Stimulated activated naive CD8-positive, alpha-beta T cell treated with anti-CD3 and anti-CD28 coated beads, Interleukin-15, amount 100 ng/mL, for 72 hours (primary cell): ENCODE data around the gene RAB5A.
"Not testable (repeated sequence)": the region's sequence is repeated elsewhere in the genome, so short reads cannot be mapped to it uniquely, and the experiment has no call there.

Experiments used
- ATAC-seq: fragments of 150-1000 bp; cut with Tn5 transposase; 2 replicates; pipeline ENCODE4 v1.10.0; 2021; ENCODE audit warnings: mild to moderate bottlenecking, moderate library complexity
- DNase-seq, 2 donors: peaks; one replicate each; pipeline ENCODE4 v3.0.0; 2021 to 2022
- H3K27ac Mint-ChIP-seq, 2 donors: one replicate each; pipeline ENCODE4 v1.8.0; 2022; ENCODE audit warnings: mild to moderate bottlenecking in 2 of 2, mixed read lengths in 2 of 2, moderate library complexity in 2 of 2
- H3K27me3 Mint-ChIP-seq: one replicate; pipeline ENCODE4 v1.8.0; 2022; ENCODE audit warnings: mixed read lengths
- H3K4me1 Mint-ChIP-seq: one replicate; pipeline ENCODE4 v1.8.0; 2022; ENCODE audit warnings: mild to moderate bottlenecking, mixed read lengths
- H3K4me3 Mint-ChIP-seq, 2 donors: one replicate each; pipeline ENCODE4 v1.8.0; 2022; ENCODE audit warnings: mild to moderate bottlenecking in 2 of 2, mixed read lengths in 2 of 2, moderate library complexity in 1 of 2
- H3K9me3 Mint-ChIP-seq, 2 donors: one replicate each; pipeline ENCODE4 v1.8.0; 2022; ENCODE audit warnings: mixed read lengths in 2 of 2

RAB5A gene

GRCh38 chr3:19937459-19938294 lies 9.2 kb upstream of the RAB5A start:
- H3K27ac Mint-ChIP-seq: peak overlapping the region in 1 of 2 donors; percentile 29
- peak in 1 of 2 donors; percentile 29 for DNase-seq
- no peaks in the 10 kb centered on the region for H3K9me3 Mint-ChIP-seq
- peak overlapping the region in 1 of 2 donors; percentile 13 for H3K4me3 Mint-ChIP-seq
- ATAC-seq: peak; percentile 94
- peaks cover 19% of the 10 kb centered on the region for H3K27me3 Mint-ChIP-seq
- H3K4me1 Mint-ChIP-seq: peaks cover 28% of the 10 kb centered on the region

GRCh38 chr3:19938295-19938627 lies 8.6 kb upstream of the RAB5A start:
- H3K4me3 Mint-ChIP-seq: no peak overlapping the region
- peaks cover 22% of the 10 kb centered on the region for H3K4me1 Mint-ChIP-seq
- no peak overlapping the region for H3K27ac Mint-ChIP-seq
- ATAC-seq: no peak
- no peaks in the 10 kb centered on the region for H3K9me3 Mint-ChIP-seq
- H3K27me3 Mint-ChIP-seq: peaks cover 13% of the 10 kb centered on the region
- DNase-seq: no peak

GRCh38 chr3:19940643-19941042 lies 6.3 kb upstream of the RAB5A start:
- H3K4me1 Mint-ChIP-seq: peaks cover 10% of the 10 kb centered on the region
- DNase-seq: no peak
- no peak for ATAC-seq
- H3K27me3 Mint-ChIP-seq: no peaks in the 10 kb centered on the region
- no peak overlapping the region for H3K4me3 Mint-ChIP-seq
- peaks cover 0 to 5% of the 10 kb centered on the region in 2 donors for H3K9me3 Mint-ChIP-seq
- H3K27ac Mint-ChIP-seq: no peak overlapping the region

GRCh38 chr3:19945534-19945933 lies 1.4 kb upstream of the RAB5A start:
- H3K4me1 Mint-ChIP-seq: peaks cover 22% of the 10 kb centered on the region
- no peaks in the 10 kb centered on the region for H3K27me3 Mint-ChIP-seq
- H3K4me3 Mint-ChIP-seq: peak overlapping the region; percentile 89
- H3K27ac Mint-ChIP-seq: peak overlapping the region in 1 of 2 donors; percentile 76
- DNase-seq: no peak
- ATAC-seq: no peak
- peaks cover 0 to 5% of the 10 kb centered on the region in 2 donors for H3K9me3 Mint-ChIP-seq

GRCh38 chr3:19945969-19946831 lies 697 bp upstream of the RAB5A start:
- Mint-ChIP-seq H3K27ac (peak overlapping the region; percentile 98 to 99), H3K4me3 (peak overlapping the region; percentile 89), H3K4me1 (peaks cover 27% of the 10 kb centered on the region), H3K27me3 (no peaks in the 10 kb centered on the region), H3K9me3 (peaks cover 0 to 5% of the 10 kb centered on the region in 2 donors)
- DNase-seq (no peak), ATAC-seq (peak; percentile 5)

GRCh38 chr3:19947549-19948225 lies 790 bp downstream of the RAB5A start:
- H3K27me3 Mint-ChIP-seq: no peaks in the 10 kb centered on the region
- peak overlapping the region; percentile 98 to 99 for H3K27ac Mint-ChIP-seq
- ATAC-seq (peak; percentile 39), DNase-seq (peak; percentile 58 to 62)
- peak overlapping the region; percentile 89 for H3K4me3 Mint-ChIP-seq
- peaks cover 0 to 5% of the 10 kb centered on the region in 2 donors for H3K9me3 Mint-ChIP-seq
- H3K4me1 Mint-ChIP-seq: peaks cover 35% of the 10 kb centered on the region

- Mint-ChIP-seq H3K4me3 (peak overlapping the region; percentile 89), H3K9me3 (peaks cover 0 to 5% of the 10 kb centered on the region in 2 donors), H3K4me1 (peaks cover 35% of the 10 kb centered on the region), H3K27ac (peak overlapping the region; percentile 98 to 99), H3K27me3 (no peaks in the 10 kb centered on the region)
- DNase-seq (no peak), ATAC-seq (no peak)
Observed at GRCh38 chr3:19948226-19948591, 1.3 kb downstream of the RAB5A start.

GRCh38 chr3:19950316-19950715 lies 3.4 kb downstream of the RAB5A start:
- ATAC-seq (no peak), DNase-seq (no peak)
- Mint-ChIP-seq H3K9me3 (no peaks in the 10 kb centered on the region), H3K27me3 (no peaks in the 10 kb centered on the region), H3K27ac (no peak overlapping the region), H3K4me1 (peaks cover 42% of the 10 kb centered on the region), H3K4me3 (no peak overlapping the region)

GRCh38 chr3:19954676-19955075 lies 7.8 kb downstream of the RAB5A start:
- no peak overlapping the region for H3K27ac Mint-ChIP-seq
- ATAC-seq (no peak), DNase-seq (no peak)
- no peaks in the 10 kb centered on the region for H3K27me3 Mint-ChIP-seq
- H3K9me3 Mint-ChIP-seq: no peaks in the 10 kb centered on the region
- no peak overlapping the region for H3K4me3 Mint-ChIP-seq
- H3K4me1 Mint-ChIP-seq: peaks cover 42% of the 10 kb centered on the region

GRCh38 chr3:19957354-19957753 lies 10.5 kb downstream of the RAB5A start:
- ATAC-seq, DNase-seq, H3K27ac Mint-ChIP-seq, H3K4me3 Mint-ChIP-seq, H3K27me3 Mint-ChIP-seq, H3K9me3 Mint-ChIP-seq: not testable (repeated sequence)
- H3K4me1 Mint-ChIP-seq: peaks cover 48% of the 10 kb centered on the region

GRCh38 chr3:19959505-19959904 lies 12.6 kb downstream of the RAB5A start:
- peaks cover 49% of the 10 kb centered on the region for H3K4me1 Mint-ChIP-seq
- H3K4me3 Mint-ChIP-seq: no peak overlapping the region
- no peaks in the 10 kb centered on the region for H3K9me3 Mint-ChIP-seq
- H3K27ac Mint-ChIP-seq: no peak overlapping the region
- ATAC-seq: no peak
- H3K27me3 Mint-ChIP-seq: no peaks in the 10 kb centered on the region
- DNase-seq: no peak

- no peaks in the 10 kb centered on the region for H3K9me3 Mint-ChIP-seq
- peaks cover 47% of the 10 kb centered on the region for H3K4me1 Mint-ChIP-seq
- no peak overlapping the region for H3K27ac Mint-ChIP-seq
- H3K4me3 Mint-ChIP-seq: no peak overlapping the region
- DNase-seq (no peak), ATAC-seq (no peak)
- H3K27me3 Mint-ChIP-seq: no peaks in the 10 kb centered on the region
Observed at GRCh38 chr3:19960696-19961095, 13.8 kb downstream of the RAB5A start.

GRCh38 chr3:19961960-19962359 lies 15.1 kb downstream of the RAB5A start:
- Mint-ChIP-seq H3K4me3 (no peak overlapping the region), H3K9me3 (no peaks in the 10 kb centered on the region), H3K27ac (peak overlapping the region in 1 of 2 donors; percentile 29), H3K27me3 (no peaks in the 10 kb centered on the region), H3K4me1 (peaks cover 54% of the 10 kb centered on the region)
- ATAC-seq: no peak
- DNase-seq: no peak

- Mint-ChIP-seq H3K4me3 (no peak overlapping the region), H3K4me1 (peaks cover 31% of the 10 kb centered on the region), H3K27ac (no peak overlapping the region), H3K27me3 (no peaks in the 10 kb centered on the region), H3K9me3 (no peaks in the 10 kb centered on the region)
- ATAC-seq (no peak), DNase-seq (no peak)
Observed at GRCh38 chr3:19967208-19967607, 20.3 kb downstream of the RAB5A start.

GRCh38 chr3:19967812-19968211 lies 20.9 kb downstream of the RAB5A start:
- H3K4me1 Mint-ChIP-seq: peaks cover 26% of the 10 kb centered on the region
- no peaks in the 10 kb centered on the region for H3K27me3 Mint-ChIP-seq
- ATAC-seq: no peak
- no peaks in the 10 kb centered on the region for H3K9me3 Mint-ChIP-seq
- no peak overlapping the region for H3K4me3 Mint-ChIP-seq
- DNase-seq: no peak
- H3K27ac Mint-ChIP-seq: no peak overlapping the region
